GM21423 (cell line): ENCODE results near the gene MRPL11.
A peak's percentile ranks its signal among the peaks of the same experiment; 100 is the strongest.
"Not testable (repeated sequence)": the region's sequence is repeated elsewhere in the genome, so short reads cannot be mapped to it uniquely, and the experiment has no call there.

ENCODE experiments used
- ATAC-seq: cut with Tn5 transposase; IDR thresholded peaks from one replicate; pipeline ENCODE4 v1.9.1; 2021; ENCODE audit warnings: mild to moderate bottlenecking, moderate library complexity; ENCODE audit not compliant: unreplicated experiment

Gene MRPL11

DNA sequence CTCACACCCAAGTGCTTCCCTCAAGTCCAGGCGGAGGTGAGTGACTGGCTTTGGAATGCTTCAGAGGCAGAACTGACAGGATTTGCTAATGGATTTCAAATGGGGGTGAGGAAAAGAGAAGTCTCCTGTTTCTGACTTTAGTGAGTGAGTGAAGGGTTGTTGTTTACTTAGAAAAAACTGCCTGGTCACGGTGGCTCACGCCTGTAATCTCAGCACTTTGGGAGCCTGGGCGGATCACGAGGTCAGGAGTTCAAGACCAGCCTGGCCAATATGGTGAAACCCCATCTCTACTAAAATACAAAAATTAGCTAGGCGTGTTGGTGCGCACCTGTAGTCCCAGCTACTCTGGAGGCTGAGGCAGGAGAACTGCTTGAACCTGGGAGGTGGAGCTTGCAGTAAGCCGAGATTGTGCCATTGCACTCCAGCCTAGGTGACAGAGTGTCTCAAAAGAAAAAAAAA is 6.7 kb downstream of the MRPL11 start:
- not testable (repeated sequence) for ATAC-seq

- not testable (repeated sequence) for ATAC-seq
These were observed 7.4 kb downstream of the MRPL11 start for GRCh38 chr11:66431287-66431686.

- no peak for ATAC-seq
These were observed 8.6 kb downstream of the MRPL11 start for GRCh38 chr11:66429983-66430602.

DNA sequence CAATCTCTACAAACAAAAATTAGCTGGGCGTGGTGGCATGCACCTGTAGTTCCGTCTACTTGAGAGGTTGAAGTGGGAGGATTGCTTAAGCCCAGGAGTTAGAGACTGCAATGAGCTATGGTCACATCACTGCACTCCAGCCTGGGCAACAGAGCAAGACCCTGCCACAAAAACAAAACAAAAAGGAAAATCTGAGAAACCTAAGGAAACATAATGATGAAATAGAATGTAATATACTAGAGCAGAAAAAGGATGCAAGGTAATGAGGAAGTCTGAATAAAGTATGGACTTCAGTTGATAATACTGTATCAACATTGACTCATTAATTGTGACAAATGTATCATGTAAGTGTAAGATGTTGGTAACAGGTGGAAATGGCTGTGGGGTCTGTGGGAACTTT is 9.7 kb downstream of the MRPL11 start:
- no peak for ATAC-seq

DNA sequence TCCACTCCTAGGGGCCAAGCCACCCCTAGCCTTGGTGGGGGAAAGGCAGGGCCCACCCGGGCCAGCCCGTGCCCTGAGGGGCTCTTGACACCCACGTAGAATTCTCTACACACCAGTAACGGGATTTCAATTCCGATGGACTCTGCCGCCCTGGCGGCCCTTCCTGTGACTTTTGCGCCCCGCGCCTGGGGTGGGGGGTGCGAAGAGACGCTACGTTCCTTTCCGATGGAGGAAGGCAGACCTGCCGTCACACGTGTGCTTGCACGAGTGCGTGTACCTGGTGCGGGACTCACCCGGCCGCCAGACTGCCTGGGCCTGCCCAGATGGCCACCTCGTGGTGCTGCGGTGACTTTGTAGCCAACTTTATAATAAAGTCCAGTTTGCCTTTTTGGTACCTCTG is 12.3 kb downstream of the MRPL11 start:
- no peak for ATAC-seq

DNA sequence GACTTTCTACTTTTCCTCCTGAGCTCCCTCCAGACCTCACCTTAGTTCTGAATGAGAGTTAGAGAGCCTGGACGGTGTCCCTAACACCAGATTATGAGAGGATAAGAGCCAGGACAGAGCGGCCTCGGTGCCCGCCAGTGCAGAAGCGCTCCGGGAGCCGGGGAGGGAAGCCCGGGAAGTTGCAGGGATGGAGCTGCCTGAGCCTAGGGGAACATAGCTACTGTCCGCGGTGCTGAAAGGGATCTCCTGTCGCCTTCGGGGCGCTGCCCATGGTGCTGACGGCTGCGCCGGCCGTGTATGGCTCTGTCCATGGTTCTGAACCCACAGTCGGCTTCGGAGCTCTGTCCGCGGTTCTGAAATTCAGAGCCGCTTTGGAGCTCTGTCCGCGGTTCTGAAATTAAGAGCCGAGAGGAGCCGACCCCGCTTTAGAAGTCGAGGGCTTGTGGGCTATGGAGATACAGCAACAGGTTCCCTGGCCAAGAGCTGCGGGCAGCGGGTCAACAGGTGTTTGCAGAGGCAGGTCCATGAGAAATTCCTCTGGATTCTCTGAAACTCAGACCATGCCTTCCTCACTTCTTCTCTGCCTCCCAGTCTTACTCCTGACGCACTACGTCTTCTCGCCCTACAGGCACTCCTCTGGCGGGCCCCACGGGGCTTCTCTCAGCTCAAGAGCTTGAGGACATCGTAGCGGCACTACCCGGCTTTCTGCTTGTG is 17.0 kb downstream of the MRPL11 start:
- ATAC-seq: peak; percentile 71

DNA sequence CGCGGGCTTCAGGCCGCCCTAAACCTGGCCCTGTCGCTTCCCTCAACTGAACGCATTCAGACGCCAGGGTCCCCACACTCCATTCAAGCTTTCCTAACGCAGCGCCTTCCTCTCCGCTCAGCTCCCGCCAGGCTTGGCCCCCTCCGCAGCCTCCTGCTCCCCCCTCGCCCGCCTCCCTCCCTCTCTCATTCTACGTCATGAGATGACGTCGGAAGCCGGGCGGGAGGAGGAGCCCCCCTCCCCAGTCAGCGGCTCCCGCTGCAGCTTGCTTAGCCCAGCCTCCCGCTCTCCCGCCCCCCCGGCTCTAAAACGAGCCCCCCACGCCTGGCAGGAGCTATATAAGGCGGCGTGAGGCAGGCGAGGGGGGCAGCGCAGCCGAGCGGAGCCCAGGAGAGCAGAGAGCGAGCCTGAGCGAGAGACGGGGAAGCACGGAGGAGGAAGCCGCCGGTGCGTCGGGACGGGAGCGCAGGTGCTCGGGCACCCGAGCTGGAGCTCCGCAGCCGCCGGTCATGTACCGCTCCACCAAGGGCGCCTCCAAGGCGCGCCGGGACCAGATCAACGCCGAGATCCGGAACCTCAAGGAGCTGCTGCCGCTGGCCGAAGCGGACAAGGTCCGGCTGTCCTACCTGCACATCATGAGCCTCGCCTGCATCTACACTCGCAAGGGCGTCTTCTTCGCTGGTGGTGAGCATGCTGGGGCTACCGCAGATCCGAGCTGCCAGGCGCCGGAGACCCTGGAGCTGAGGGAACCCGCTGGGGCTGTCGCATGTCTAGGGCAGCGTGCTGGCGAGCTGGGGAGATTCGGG is 17.8 kb downstream of the MRPL11 start, which contains the start of gene NPAS4:
TSS of gene NPAS4 (plus strand) at position 365 of the 806 bp plus-strand sequence. CDS start at position 510, 145 bp downstream.
- ATAC-seq: no peak

- ATAC-seq: no peak
These were observed 18.8 kb downstream of the MRPL11 start for GRCh38 chr11:66419825-66420224.

DNA sequence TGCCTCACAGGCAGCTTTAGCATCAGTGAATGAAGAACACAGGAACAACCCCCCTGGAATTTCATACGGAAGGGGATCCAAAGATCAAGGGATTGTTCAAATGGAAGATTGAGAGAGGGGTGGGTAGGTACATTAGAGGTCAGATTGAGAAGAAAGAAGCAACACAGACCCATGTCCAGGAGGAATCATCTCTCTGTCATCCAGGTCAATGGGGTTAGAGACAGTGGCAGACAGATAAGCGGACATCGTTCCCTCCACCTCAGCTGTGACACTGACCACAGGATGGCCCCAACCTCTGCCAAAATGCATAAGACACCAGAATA is 19.7 kb downstream of the MRPL11 start:
- ATAC-seq: no peak

DNA sequence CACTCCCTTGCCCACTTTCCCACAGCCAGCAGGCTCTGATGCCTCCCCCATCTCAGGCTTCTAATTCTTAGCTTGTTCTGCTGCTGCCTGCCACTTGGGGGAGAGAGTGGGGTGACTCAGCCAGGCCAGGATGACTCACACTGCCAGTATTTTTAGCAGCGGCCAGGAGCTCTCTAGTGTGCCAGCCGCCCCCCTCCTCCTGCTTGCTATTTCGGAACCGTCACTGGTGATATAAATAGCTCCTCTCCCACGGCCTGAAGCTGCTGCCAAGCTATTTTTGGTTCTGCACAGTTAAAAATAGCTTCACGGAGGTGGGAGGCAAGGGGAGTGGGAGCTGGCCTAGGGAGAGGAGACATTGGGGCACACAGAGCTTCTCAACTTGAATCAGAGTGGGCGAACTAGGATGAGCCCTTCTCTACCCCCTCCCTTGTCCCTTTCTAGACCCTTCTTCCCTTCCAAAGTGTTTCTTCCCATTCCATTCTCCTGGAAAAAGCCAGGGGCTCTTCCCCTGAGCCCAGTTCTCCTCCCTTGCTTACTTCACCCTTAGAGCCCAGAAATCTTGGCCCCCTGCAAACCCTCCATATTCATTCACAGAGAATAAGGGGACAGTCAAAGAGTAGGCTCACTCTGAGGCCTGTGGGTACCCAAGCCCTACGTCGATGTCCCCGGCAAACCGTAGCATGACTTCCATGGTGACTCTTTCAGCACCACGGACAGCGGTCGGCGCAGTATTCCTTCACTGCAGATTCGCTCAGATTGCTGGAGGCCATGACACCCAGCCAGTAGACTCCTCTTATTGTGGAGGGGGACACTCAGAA is 20.3 kb downstream of the MRPL11 start:
- no peak for ATAC-seq

- ATAC-seq: no peak
These were observed 21.6 kb downstream of the MRPL11 start for GRCh38 chr11:66417000-66417399.

GRCh38 chr11:66415423-66415822 is 23.2 kb downstream of the MRPL11 start:
- no peak for ATAC-seq

DNA sequence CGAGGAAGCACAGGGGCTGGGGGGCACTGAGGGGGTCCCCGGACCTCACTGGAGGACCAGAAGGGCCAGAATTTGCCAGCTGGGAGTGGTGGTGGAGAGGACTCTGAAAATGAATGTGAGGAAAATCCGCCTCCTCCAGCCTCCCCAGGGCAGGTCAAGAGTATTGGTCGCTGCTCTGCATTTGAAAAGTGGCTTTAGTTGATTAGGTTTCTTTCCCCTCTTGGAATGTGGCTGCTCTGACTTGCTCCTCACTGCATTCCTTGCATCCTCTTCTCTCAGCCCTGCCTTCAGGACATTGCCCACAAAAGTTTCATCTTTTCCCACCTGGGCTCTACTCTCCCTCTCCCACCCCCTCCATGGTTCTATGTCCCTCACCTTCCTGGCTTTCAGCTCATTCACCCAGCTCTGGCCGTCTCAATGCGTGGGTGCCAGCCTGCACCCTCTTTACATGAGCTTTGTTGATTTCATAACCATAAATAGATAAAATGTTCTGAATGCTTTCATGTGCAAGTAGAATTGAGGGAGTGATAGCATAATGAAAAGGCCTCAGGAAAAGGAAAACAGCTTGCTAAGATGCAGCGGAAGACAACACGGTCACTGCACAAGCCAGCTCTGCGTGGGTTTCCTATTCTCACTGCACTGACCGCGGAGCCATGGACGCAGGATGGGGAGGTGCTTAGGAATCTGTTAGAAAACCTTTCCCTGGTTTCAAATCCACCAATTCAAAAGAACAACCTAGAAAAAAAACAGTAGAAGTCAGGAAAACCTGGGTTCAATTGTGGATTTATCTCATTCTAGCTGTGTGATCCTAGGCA is 24.3 kb downstream of the MRPL11 start:
- ATAC-seq: no peak

GRCh38 chr11:66413167-66413566 is 25.5 kb downstream of the MRPL11 start:
- no peak for ATAC-seq

DNA sequence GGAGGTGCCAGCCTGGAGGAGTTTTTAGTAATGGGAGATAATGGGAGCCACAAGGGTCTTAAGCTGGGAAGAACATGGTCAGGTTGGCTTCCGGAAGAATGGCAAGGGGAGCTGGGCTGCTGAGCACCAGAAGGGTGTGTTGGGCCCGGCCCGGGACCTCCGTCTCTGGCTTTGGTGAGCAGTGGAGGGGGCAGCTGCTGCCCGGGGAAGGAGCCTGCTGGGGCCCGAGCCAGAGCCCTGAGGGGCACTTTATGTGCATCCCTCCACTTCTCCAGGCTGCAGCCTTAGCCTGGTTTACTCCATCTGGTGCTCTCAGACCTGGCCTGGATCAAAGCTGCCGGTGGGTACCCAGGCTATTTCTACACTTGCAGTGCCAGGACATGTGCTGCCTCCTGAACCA is 26.5 kb downstream of the MRPL11 start:
- ATAC-seq: no peak

- no peak for ATAC-seq
These were observed 27.3 kb downstream of the MRPL11 start for GRCh38 chr11:66411323-66411722.

DNA sequence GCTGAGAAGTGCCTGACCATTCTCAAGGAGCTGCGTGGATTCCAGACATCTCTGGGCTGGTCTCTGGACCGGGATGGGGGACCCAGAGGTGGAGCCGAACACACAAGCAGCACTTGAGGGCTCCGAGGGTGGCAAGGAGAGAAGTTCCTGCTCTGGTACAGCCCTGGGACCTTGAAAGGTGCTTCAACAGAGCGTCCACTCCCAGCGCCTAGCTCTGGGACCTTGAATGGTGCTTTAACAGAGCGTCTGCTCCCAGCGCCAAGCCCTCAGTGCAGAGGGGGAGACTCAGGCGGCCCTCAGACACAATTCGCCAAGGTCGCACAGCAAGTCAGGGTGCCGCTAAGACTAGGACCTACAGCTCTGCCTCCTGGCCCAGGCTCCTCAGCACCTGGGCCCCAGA is 28.5 kb downstream of the MRPL11 start:
- no peak for ATAC-seq

DNA sequence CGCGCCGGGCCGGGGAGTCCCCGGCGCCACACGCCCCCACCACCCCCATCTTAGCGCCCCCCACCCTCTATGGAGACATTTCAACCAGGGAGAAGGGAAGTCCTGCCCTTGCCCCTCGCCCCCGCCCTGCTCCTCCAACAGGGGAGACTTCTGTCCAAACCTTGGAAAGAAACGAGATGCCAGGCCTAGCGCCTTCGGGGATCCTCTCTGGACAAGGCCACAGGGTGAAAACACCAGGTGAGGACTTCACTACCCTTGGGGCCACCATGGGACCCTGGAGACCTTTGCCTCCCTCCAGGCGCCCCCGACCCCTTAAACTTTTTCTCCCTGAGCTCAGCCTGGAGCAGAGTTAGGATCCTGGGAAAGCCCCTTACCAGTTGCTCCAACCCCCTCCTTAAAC is 29.4 kb downstream of the MRPL11 start:
- ATAC-seq: no peak

DNA sequence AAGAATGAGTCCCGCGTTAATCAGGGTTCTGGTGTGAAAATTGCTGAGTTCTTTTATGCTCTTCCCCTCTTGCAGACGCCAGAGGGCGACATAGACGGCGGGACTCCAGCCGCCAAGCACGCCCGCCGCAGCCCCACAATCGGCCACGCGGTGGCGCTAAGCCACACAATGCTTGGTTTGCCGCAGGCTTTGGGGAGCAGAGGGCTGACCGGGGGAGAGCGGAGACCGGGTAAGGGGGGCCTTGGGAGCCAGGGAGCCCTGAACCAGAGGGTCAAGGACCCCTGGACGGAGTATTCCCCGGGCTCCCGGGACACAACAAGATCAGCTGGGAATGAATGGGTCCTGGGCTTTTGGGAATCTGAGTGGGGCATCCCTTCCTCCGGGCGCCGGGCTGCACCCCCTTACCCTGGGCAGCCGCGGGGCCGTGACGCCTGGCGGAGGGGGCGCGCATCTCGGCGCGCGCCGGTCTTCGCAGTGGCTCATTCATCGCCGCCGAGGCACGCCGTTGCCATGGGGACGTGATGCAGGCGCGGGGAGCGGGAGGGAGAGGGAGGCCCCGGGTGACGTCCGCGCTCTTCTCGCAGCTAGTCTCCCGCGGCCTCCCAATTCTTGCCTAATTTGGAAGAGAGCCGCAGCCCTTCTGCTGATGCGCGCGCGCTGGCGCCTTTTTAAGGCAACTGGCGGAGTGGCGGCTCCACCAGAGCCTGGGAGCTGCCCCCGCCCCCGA is 30.0 kb downstream of the MRPL11 start:
- no peak for ATAC-seq
